ENCODE data around the gene LRRC63. TPM values are rescaled to one million over a fixed set of nuclear protein-coding genes. Genes with fewer than 3 reads are reported as not detected.

Gene LRRC63
- total and polyA plus RNA-seq, 2 donors (not counting 3 experiments of a cell fraction or from before 2014, with no cell fraction given) = 0.04 TPM; not detected in 1

GRCh38 chr13:46297361-46297811 lies 85.7 kb downstream of the LRRC63 start:
- H3K4me3 ChIP-seq (replicated peaks in 1 of 3; ENCODE audit: insufficient read depth in 1 of 3, low read depth in 1 of 3, low read length in 3 of 3) = no peak overlapping the region
- H4K20me1 ChIP-seq (replicated peaks; ENCODE audit: control insufficient read depth, extremely low read depth, insufficient read depth, low read length) = no peaks in the 10 kb centered on the region
- no peaks in the 10 kb centered on the region for H3K9me1 ChIP-seq (replicated peaks; ENCODE audit: control insufficient read depth, extremely low read depth, insufficient read depth, low read length)
- dilution Hi-C loops (cut with MboI; ENCODE audit: extremely low pct_ligation_motif_present, low sequenced_read_pairs) (no loop called here), intact Hi-C loops (cut with micrococcal nuclease) (loop anchor here (2.0 to 5.0 kb wide), 2 partner anchors 13 to 170 kb away; no protein-coding TSS in a partner anchor)
- TF ChIP-seq POLR2A (IDR thresholded peaks at IDR 0.05; ENCODE audit: low read depth, low read length) (peak; percentile 39), MAX (IDR thresholded peaks at IDR 0.05; ENCODE audit: insufficient read depth, insufficient read length) (no peak), CTCF (IDR thresholded peaks at IDR 0.05; ENCODE audit: extremely low read depth in 1 of 2, insufficient read depth in 1 of 2, low read depth in 1 of 2, low read length in 2 of 2) (no peak), GATA2 (IDR thresholded peaks at IDR 0.05; ENCODE audit: insufficient read depth, insufficient read length, low read depth, low read length) (peak; percentile 78), JUN (IDR thresholded peaks at IDR 0.05; ENCODE audit: borderline replicate concordance, insufficient read depth, insufficient read length, low read depth) (peak; percentile 5), EZH2 (IDR thresholded peaks at IDR 0.05; ENCODE audit: borderline replicate concordance, low read depth, low read length, severe bottlenecking) (no peak), MYC (IDR thresholded peaks at IDR 0.05; ENCODE audit: low read depth, low read length) (no peak), POLR2AphosphoS5 (IDR thresholded peaks at IDR 0.05; ENCODE audit: insufficient read depth, low read depth, low read length) (no peak), FOS (IDR thresholded peaks at IDR 0.05; ENCODE audit: borderline replicate concordance, insufficient read depth, low read length) (no peak)
- H3K4me1 ChIP-seq (ENCODE audit: control insufficient read depth, extremely low read depth, insufficient read depth, low read length) = peaks cover 29% of the 10 kb centered on the region
- no peak overlapping the region for H3K9ac ChIP-seq (replicated peaks; ENCODE audit: extremely low read depth, insufficient read depth, low read length)
- no peak for FAIRE-seq
- DNase-seq (ENCODE audit: low read depth, low spot score) = peak; percentile 56
- peak overlapping the region; percentile 29 for H3K27ac ChIP-seq (ENCODE audit: insufficient read depth, low read depth, low read length)
- H3K79me2 ChIP-seq (ENCODE audit: control insufficient read depth, insufficient read depth, low read length) = no peaks in the 10 kb centered on the region
- peak overlapping the region; percentile 85 for H3K4me2 ChIP-seq (ENCODE audit: insufficient read depth, low read length)
- H3K9me3 ChIP-seq (replicated peaks; ENCODE audit: control insufficient read depth, insufficient read depth, low read length) = no peaks in the 10 kb centered on the region
- ChIA-PET POLR2A (no interaction called here), CTCF (interaction anchor here (0.9 to 1.2 kb wide), 3 partner anchors 24 to 423 kb away, joined by 3 read pairs; no protein-coding TSS in a partner anchor)
- no peaks in the 10 kb centered on the region for H3K36me3 ChIP-seq (ENCODE audit: control insufficient read depth in 2 of 2, extremely low read depth in 1 of 2, insufficient read depth in 2 of 2, low read length in 2 of 2)
- BruUV-seq (replicated peaks) = no TSS peak
- no peak overlapping the region for H2AFZ ChIP-seq (ENCODE audit: low read depth, low read length)
- no peaks in the 10 kb centered on the region for H3K27me3 ChIP-seq (ENCODE audit: control insufficient read depth in 2 of 2, insufficient read depth in 2 of 2, low read length in 2 of 2)
